ENCODE measurements around the gene MAMSTR.
"Not testable (repeated sequence)": the region's sequence is repeated elsewhere in the genome, so short reads cannot be mapped to it uniquely, and the experiment has no call there.

Gene MAMSTR

GRCh38 chr19:48695743-48696352 is 23.7 kb downstream of the MAMSTR start, which contains the start of gene FUT2:
FUT2 (plus strand) TSS chr19:48695971; CDS start chr19:48702957, 6,986 bp downstream.
- no peaks in the 10 kb centered on the region for H3K36me3 ChIP-seq
- no peaks in the 10 kb centered on the region for H3K4me1 ChIP-seq
- no peak for DNase-seq
- TF ChIP-seq CTCF (IDR thresholded peaks at IDR 0.05; ENCODE audit: low read depth, low read length), result no peak
- no peaks in the 10 kb centered on the region for H3K9me3 ChIP-seq
- H3K27me3 ChIP-seq, result peaks cover 7% of the 10 kb centered on the region; the same call in 1 of the 2 replicates
- H3K4me3 ChIP-seq (ENCODE audit: low read depth, low read length), result no peak within 1 kb of the TSS

- H3K4me3 ChIP-seq (ENCODE audit: low read depth, low read length); H3K9me3 ChIP-seq; H3K4me1 ChIP-seq; DNase-seq; H3K36me3 ChIP-seq; H3K27me3 ChIP-seq: not testable (repeated sequence)
Observed at GRCh38 chr19:48693629-48694028, 25.9 kb downstream of the MAMSTR start.

- DNase-seq, result no peak
- Histone ChIP-seq H3K4me1 (no peaks in the 10 kb centered on the region), H3K27me3 (no peaks in the 10 kb centered on the region), H3K9me3 (no peaks in the 10 kb centered on the region), H3K4me3 (ENCODE audit: low read depth, low read length) (no peak overlapping the region), H3K36me3 (no peaks in the 10 kb centered on the region)
- TF ChIP-seq CTCF (IDR thresholded peaks at IDR 0.05; ENCODE audit: low read depth, low read length), result no peak
Observed at GRCh38 chr19:48689449-48689848, 30.1 kb downstream of the MAMSTR start.

GRCh38 chr19:48687776-48688175 is 31.7 kb downstream of the MAMSTR start:
- DNase-seq, result no peak
- H3K36me3 ChIP-seq, result no peaks in the 10 kb centered on the region
- no peaks in the 10 kb centered on the region for H3K9me3 ChIP-seq
- no peaks in the 10 kb centered on the region for H3K27me3 ChIP-seq
- no peaks in the 10 kb centered on the region for H3K4me1 ChIP-seq
- H3K4me3 ChIP-seq (ENCODE audit: low read depth, low read length), result no peak overlapping the region
- TF ChIP-seq CTCF (IDR thresholded peaks at IDR 0.05; ENCODE audit: low read depth, low read length), result no peak

GRCh38 chr19:48686637-48687036 is 32.9 kb downstream of the MAMSTR start:
- not testable (repeated sequence) for H3K9me3 ChIP-seq; H3K4me3 ChIP-seq (ENCODE audit: low read depth, low read length); DNase-seq; H3K27me3 ChIP-seq; H3K4me1 ChIP-seq; H3K36me3 ChIP-seq

GRCh38 chr19:48686088-48686487 is 33.4 kb downstream of the MAMSTR start:
- no peak for DNase-seq
- no peak for TF ChIP-seq CTCF (IDR thresholded peaks at IDR 0.05; ENCODE audit: low read depth, low read length)
- Histone ChIP-seq H3K36me3 (no peaks in the 10 kb centered on the region), H3K4me1 (no peaks in the 10 kb centered on the region), H3K27me3 (no peaks in the 10 kb centered on the region), H3K9me3 (no peaks in the 10 kb centered on the region), H3K4me3 (ENCODE audit: low read depth, low read length) (no peak overlapping the region)

- Histone ChIP-seq H3K4me1 (no peaks in the 10 kb centered on the region), H3K4me3 (ENCODE audit: low read depth, low read length) (no peak overlapping the region), H3K9me3 (no peaks in the 10 kb centered on the region), H3K27me3 (no peaks in the 10 kb centered on the region), H3K36me3 (no peaks in the 10 kb centered on the region)
- no peak for TF ChIP-seq CTCF (IDR thresholded peaks at IDR 0.05; ENCODE audit: low read depth, low read length)
- no peak for DNase-seq
Observed at GRCh38 chr19:48685583-48685982, 33.9 kb downstream of the MAMSTR start.

Data from BE2C (cell line).